ENCODE data around the gene RDH11.

GRCh38 chr14:67630938-67631337 is 64.6 kb downstream of the RDH11 start:
- TF ChIP-seq CTCF (conservative IDR thresholded peaks at IDR 0.05) (no peak), ZFX (IDR thresholded peaks at IDR 0.05) (no peak)

Data from C4-2B (cell line).